ENCODE results near the gene THAP3.

THAP3 gene

GRCh38 chr1:6580593-6581409, 43.9 kb upstream of the THAP3 start:
- peak overlapping the region; percentile 96 for H3K4me3 ChIP-seq (ENCODE audit: low read depth, low read length)
- TF ChIP-seq, protein P1, sequence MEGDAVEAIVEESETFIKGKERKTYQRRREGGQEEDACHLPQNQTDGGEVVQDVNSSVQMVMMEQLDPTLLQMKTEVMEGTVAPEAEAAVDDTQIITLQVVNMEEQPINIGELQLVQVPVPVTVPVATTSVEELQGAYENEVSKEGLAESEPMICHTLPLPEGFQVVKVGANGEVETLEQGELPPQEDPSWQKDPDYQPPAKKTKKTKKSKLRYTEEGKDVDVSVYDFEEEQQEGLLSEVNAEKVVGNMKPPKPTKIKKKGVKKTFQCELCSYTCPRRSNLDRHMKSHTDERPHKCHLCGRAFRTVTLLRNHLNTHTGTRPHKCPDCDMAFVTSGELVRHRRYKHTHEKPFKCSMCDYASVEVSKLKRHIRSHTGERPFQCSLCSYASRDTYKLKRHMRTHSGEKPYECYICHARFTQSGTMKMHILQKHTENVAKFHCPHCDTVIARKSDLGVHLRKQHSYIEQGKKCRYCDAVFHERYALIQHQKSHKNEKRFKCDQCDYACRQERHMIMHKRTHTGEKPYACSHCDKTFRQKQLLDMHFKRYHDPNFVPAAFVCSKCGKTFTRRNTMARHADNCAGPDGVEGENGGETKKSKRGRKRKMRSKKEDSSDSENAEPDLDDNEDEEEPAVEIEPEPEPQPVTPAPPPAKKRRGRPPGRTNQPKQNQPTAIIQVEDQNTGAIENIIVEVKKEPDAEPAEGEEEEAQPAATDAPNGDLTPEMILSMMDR (IDR thresholded peaks at IDR 0.05; ENCODE audit: borderline replicate concordance, insufficient read depth, low read depth, low read length) = 0 out of 2 replicates have a peak, but pooled peaks have one; percentile 7

DNA sequence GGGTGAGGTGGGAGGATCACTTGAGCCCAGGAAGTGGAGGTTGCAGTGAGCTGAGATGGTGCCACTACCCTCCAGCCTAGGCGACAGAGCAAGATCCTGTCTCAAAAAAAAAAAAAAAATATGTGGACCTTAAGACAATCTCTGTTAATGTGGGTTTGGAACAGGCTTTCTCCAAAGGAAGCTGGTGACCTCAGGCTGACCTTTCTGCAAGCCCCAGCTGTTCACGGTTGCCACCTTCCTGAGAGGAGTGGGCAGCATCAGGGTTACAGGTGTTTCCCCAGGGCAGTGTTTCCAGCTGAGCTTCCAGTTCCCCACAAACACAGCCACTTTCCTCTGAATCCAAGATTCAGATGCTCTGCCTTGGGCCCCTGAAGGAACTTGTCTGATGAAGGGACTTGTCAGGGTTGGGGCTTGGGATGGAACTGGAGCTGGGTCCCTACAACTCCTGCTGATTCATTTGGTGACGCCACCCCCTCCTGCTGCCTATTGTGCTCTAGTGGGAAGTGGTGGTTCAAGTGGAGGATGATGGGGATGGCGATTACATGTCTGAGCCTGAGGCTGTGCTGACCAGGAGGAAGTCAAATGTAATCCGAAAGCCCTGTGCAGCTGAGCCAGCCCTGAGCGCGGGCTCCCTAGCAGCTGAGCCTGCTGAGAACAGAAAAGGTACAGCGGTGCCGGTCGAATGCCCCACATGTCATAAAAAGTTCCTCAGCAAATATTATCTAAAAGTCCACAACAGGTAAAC, 42.9 kb upstream of the THAP3 start:
- H3K4me3 ChIP-seq (ENCODE audit: low read depth, low read length) = no peak overlapping the region
- TF ChIP-seq, protein P1 (IDR thresholded peaks at IDR 0.05; ENCODE audit: borderline replicate concordance, insufficient read depth, low read depth, low read length) = no peak

- no peak overlapping the region for H3K4me3 ChIP-seq (ENCODE audit: low read depth, low read length)
Observed at GRCh38 chr1:6582370-6582769, 42.3 kb upstream of the THAP3 start.

GRCh38 chr1:6584126-6585080, 40.3 kb upstream of the THAP3 start:
- no peak overlapping the region for H3K4me3 ChIP-seq (ENCODE audit: low read depth, low read length)
- TF ChIP-seq, protein P1 (IDR thresholded peaks at IDR 0.05; ENCODE audit: borderline replicate concordance, insufficient read depth, low read depth, low read length) = 0 out of 2 replicates have a peak, but pooled peaks have one; percentile 4

More at GRCh38 chr1:6582370-6582769, 42.3 kb upstream of the THAP3 start:
- TF ChIP-seq, protein P1 (IDR thresholded peaks at IDR 0.05; ENCODE audit: borderline replicate concordance, insufficient read depth, low read depth, low read length) = no peak

DNA sequence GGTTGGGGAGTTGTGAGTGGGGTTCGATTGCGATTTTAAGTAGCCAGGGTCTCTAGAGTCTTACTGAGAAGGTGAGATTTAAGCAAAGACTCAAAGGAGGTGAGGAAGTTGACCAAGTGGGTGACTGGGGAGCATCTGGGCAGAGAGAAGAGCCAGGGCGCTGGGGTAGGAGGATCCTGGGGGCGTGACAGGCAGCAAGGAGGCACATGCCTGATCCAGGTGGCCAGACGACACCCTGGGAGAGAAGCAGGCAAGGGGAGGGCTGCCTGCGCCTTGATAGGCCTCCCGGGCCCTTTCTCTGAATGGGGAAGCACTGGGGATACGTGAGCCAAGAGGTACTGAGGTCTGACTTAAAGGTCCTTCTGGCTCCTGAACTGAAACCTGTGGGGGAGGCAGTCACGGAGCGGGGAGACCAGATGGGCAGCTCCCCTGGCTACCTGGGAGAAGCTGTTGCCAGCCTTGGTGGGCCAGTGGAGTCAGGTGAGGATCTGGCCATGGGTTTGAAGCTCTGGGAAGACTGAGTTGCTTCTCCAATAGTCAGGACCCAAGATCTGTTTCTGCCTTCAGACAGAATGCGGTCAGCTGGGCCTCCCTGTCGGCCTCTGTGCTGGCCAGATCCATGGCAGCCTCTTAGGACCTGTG, 39.5 kb upstream of the THAP3 start:
- TF ChIP-seq, protein P1 (IDR thresholded peaks at IDR 0.05; ENCODE audit: borderline replicate concordance, insufficient read depth, low read depth, low read length) = no peak

GRCh38 chr1:6585841-6586240, 38.8 kb upstream of the THAP3 start:
- TF ChIP-seq, protein P1 (IDR thresholded peaks at IDR 0.05; ENCODE audit: borderline replicate concordance, insufficient read depth, low read depth, low read length) = no peak
- H3K4me3 ChIP-seq (ENCODE audit: low read depth, low read length) = no peak overlapping the region

More for the DNA sequence above, 39.5 kb upstream of the THAP3 start:
- no peak overlapping the region for H3K4me3 ChIP-seq (ENCODE audit: low read depth, low read length)
